ENCODE measurements around the gene ZNF433.

DNA sequence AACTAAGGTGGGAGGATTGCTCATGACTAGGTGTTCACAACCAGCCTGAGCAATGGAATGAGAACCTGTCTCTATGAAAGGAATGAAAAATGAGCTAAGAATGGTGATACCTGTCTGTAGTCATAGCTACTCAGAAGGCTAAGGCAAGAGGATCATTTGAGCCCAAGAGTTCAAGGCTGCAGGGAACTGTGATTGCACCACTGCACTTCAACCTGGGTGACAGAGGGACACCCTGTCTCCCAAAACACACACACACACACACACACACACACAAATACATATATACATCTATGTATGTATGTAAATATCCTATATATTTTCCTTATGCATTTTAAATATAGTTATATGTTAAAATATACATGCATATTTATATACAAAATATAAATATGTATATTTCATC is 7.4 kb upstream of the ZNF433 start:
- TF ChIP-seq, protein P1, sequence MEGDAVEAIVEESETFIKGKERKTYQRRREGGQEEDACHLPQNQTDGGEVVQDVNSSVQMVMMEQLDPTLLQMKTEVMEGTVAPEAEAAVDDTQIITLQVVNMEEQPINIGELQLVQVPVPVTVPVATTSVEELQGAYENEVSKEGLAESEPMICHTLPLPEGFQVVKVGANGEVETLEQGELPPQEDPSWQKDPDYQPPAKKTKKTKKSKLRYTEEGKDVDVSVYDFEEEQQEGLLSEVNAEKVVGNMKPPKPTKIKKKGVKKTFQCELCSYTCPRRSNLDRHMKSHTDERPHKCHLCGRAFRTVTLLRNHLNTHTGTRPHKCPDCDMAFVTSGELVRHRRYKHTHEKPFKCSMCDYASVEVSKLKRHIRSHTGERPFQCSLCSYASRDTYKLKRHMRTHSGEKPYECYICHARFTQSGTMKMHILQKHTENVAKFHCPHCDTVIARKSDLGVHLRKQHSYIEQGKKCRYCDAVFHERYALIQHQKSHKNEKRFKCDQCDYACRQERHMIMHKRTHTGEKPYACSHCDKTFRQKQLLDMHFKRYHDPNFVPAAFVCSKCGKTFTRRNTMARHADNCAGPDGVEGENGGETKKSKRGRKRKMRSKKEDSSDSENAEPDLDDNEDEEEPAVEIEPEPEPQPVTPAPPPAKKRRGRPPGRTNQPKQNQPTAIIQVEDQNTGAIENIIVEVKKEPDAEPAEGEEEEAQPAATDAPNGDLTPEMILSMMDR (conservative IDR thresholded peaks at IDR 0.05 in 1 of 2, IDR thresholded peaks at IDR 0.05 in 1 of 2; ENCODE audit: extremely low read depth in 1 of 2, insufficient read depth in 1 of 2, low read depth in 1 of 2, low read length in 2 of 2): no peak
- TF ChIP-seq EZH2 (IDR thresholded peaks at IDR 0.05; ENCODE audit: borderline replicate concordance, low read length): no peak
